OCI-M1 (cell line): ENCODE measurements around the gene RIN3.

Experiments
- DNase-seq: peaks from one replicate; lab custom pipeline; 2025; lab: John Stamatoyannopoulos, UW

The RIN3 gene

GRCh38 chr14:92513204-92513965 lies at the start of gene RIN3:
RIN3 (plus strand) TSS chr14:92513781; CDS start chr14:92513933, 152 bp downstream.
- DNase-seq, result peak; percentile 51

GRCh38 chr14:92464156-92464555 lies 49.4 kb upstream of the RIN3 start:
- no peak for DNase-seq

- no peak for DNase-seq
Observed at GRCh38 chr14:92464716-92465115, 48.9 kb upstream of the RIN3 start.

- no peak for DNase-seq
Observed at GRCh38 chr14:92465353-92466055, 48.1 kb upstream of the RIN3 start.

DNA sequence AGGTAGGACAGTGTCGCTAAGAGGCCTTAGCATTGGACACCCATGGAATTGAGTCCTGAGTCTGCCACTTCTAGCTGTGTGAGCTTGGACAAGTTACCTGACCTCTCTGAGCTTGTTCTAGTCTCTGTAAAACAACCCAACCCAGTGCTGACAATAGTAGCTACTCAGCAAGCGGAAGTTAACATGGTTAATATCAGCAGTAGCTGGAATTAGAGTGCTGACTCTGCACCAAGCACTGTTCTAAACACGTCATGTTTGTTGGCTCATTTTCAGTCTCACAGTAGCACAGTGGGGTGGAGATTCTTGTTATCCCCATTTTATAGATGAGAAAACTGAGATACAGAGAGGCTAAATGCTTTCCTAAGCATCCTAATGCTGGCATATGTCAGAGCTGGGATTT lies 47.5 kb upstream of the RIN3 start:
- no peak for DNase-seq

DNA sequence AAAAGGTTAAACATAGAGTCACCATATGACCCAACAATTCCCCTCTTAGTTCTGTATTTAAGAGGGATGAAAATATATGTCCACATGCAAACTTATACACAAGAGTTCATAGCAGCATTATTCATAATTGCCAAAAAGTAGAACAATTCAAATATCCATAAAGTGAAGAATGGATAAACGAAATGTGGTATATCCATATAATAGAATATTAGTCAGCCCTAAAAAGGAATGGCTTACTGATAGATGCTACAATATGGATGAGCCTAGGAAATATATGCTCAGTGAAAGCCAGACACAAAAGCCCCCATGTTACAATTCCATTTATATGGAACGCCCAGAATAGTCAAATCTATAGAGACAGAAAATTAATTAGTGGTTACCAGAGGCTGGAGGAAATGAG lies 44.1 kb upstream of the RIN3 start:
- no peak for DNase-seq

- DNase-seq, result no peak
Observed at GRCh38 chr14:92470215-92470614, 43.4 kb upstream of the RIN3 start.

DNA sequence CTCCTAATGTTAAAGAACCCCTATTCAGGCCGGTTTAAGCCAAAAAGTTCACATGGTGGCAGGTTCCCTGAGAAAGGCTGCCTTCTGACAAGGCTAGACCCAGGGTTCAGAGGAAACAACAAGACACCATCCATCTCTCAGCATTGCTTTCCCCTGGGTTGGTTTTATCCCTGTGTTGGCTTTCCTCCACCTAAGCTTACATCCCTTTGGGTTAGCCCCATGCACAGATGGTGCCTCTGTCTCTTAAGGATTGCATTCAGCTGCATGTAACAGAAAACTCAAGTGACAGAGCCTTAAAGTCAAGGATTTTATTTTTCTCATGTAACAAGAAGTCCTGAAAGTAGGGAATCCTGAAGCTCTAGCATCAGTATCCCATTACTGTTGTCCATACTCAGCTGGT lies 42.8 kb upstream of the RIN3 start:
- DNase-seq, result no peak

- DNase-seq, result no peak
Observed at GRCh38 chr14:92471919-92472318, 41.7 kb upstream of the RIN3 start.

DNA sequence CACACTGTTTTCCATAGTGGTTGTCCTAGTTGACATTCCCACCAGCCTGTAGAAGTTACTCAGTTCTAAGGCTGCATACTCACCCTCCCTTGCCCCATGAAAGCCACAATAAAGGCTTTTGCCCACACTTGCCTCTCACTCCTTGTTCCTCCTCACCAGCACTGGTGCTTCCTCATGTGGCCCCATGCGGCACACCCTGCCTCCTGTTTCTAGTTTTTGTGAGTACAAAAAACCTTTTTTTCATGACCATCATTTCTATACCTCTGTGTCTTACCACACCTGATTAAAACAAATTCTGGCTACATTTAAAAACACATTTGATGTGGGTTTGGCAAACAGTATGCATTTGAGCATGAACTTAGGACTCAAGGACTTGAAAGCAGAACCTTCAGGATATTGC lies 40.7 kb upstream of the RIN3 start:
- DNase-seq, result no peak

GRCh38 chr14:92473261-92473968 lies 40.2 kb upstream of the RIN3 start:
- no peak for DNase-seq

DNA sequence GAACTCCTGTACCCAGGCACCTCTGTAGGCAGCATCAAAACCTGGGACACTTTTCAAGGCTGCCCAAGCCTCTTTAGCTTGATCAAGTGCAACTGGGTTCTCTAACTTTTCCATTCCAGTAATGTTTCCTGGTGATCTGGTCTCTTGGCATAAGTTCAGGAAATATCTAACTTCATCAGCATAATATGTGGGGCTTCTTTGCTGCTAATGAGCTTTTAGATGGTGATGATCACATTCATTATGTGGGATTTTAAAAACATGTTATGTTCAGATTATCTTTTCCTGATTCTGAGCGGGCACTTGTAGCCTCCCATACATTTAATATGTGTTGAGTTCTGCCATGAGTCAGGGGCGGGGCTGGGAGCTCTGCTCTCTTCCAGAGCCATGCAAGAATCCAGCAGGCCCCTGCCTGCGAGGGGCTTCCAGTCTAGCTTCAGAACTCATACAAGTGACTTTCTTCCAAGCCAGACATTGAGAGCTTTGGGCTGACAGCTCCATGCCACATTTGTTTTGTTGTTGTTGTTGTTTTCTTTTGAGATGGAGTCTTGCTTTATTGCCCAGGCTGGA lies 39.5 kb upstream of the RIN3 start:
- DNase-seq, result no peak

- DNase-seq, result no peak
Observed at GRCh38 chr14:92475037-92475436, 38.5 kb upstream of the RIN3 start.

DNA sequence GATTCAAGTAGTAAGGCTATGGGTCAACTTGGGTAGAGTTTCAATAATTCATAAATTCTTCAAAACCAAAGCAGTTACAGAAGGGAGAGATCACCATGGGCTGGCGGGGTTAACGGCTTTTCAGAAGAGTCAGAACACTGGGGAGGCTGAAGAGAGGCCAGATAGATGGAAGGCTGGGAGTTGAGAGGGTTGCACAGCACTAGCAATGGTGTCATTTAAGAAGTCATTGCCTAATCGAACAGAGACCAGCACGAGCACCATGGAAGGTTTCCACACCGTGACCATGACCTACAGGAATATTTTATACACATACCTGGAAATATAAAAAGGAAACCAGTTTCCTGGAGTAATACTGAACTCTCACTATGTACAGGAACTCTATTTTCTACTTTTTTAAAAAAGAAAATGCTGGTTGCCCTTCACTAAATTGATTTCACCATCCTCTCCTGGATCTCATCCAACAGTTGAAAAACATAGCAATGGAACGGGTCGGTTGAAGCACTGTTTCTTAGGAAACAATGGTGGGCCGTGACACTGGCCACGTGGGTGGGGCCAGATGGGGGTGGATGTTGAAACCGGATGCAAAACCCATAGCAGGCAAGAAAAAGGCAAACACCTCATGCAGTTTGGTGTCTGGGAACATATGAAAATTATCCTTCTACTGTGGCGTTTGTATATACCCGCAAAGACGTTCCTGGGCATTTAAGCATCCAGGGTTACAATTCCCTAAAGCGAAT lies 38.0 kb upstream of the RIN3 start:
- no peak for DNase-seq

DNA sequence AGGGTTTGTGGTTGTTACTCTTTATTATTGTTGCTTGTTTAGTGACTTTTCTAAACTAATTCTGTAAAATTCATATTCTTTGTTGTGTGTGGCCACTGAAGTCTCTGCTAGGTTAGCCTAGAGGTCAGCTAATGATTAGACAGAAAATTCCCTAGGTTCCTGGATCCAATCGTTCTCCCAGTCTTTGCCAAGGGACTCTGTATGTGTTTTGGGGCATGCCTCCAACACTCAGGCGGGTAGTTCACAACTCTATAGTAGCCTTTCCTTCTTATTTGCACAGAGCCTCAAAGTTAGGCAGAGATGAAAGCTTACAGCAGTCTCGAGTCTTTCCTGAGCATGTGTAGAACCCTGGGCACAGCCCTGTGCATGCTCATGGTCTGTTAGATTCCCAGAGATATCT lies 32.7 kb upstream of the RIN3 start:
- no peak for DNase-seq

- no peak for DNase-seq
Observed at GRCh38 chr14:92481386-92481785, 32.2 kb upstream of the RIN3 start.

DNA sequence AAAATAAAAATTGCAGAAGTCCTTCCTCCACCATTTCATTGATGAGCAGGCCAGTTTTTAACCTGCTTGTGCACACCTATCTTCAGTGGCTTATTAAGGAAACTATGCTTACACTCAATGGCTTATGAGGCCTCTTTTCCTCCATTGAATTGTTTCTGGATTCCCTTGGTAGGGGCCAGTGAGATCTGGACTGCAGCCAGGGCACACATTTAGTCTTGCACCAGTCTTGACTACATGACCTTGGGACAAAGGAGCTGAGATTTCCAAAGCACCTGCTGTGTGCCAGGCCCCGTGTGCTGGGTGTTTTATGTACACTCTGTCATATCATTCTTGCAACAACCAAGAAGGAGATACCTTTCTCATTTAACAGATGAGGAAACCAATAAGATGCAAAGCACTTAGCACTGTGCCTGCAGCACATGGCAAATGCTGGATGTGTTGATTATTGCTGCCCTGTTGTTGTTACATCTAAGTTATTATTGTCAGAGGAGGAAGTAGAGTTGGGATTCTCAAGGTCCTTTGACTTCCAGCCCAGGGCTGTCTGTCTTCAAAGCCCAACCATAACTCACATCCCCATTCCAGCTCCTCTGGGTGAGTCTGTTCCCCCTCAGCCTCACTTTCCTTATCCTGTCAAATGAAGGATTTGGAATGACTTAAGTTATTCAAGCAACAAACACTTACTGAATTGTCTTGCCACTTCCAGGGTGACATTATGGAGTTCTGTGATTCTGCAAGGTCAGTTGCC lies 31.6 kb upstream of the RIN3 start:
- DNase-seq, result no peak

DNA sequence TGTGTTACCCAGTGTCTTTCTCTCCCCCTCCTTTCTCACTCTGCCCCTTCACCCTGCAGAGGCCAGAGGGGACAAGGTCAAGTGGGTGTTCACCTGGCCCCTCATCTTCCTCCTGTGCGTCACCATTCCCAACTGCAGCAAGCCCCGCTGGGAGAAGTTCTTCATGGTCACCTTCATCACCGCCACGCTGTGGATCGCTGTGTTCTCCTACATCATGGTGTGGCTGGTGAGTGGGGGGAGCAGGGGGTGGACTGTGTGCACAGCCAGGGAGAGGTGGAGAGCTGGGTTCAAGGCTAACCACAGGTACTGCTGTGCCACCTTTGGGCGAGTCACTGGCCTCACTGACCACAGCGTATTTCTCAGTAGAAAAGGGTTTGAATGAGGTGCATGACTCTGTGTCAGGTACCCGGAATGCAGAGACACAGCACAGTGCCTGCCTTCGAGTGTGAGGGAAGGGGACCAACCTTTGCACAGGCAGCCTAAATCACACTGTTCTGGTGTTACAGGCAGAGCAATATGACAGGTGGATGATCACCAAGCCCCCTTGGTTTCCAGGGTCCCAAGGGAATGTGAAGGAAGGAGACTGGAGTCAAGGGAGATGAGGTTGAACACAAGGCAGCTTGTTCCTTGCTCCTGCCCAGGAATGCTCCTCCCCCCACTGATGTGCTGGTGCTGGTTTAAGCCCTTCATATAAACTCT lies 30.8 kb upstream of the RIN3 start:
- no peak for DNase-seq

- no peak for DNase-seq
Observed at GRCh38 chr14:92484132-92484823, 29.3 kb upstream of the RIN3 start.

DNA sequence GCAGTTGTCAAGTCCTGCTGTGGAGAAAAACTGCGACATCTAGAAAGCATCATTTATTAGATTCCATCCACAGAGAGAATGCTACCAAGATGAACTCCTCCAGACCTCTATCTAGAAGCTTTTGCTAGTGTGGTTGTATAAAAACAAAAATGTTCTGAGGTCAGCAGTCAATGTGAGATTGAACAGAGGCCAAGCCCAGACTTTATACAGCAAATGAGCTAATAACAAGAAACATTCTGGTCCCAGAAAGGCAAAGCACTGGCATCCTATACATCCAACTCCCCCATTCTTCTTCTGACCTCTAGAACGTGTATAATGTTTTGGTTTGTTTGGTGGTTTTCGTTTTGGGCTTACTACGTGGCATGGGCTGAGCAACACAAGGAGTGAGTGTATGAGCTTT lies 26.7 kb upstream of the RIN3 start:
- no peak for DNase-seq
